AG09319 (cell line): ENCODE data around the gene PCDHA9.
"Not testable (repeated sequence)": the region's sequence is repeated elsewhere in the genome, so short reads cannot be mapped to it uniquely, and the experiment has no call there.

Experiments
- DNase-seq: peaks from one replicate; pipeline ENCODE4 v3.0.0-alpha.2; 2010; ENCODE audit warnings: low read depth; ENCODE audit errors: extremely low read depth
- TF ChIP-seq, protein P1 (sequence below): IDR thresholded peaks from 2 replicates; pipeline ENCODE4 v1.5.1; 2011; ENCODE audit warnings: low read depth, mild to moderate bottlenecking, inconsistent platforms, low read length, moderate library complexity

Gene PCDHA9, protein sequence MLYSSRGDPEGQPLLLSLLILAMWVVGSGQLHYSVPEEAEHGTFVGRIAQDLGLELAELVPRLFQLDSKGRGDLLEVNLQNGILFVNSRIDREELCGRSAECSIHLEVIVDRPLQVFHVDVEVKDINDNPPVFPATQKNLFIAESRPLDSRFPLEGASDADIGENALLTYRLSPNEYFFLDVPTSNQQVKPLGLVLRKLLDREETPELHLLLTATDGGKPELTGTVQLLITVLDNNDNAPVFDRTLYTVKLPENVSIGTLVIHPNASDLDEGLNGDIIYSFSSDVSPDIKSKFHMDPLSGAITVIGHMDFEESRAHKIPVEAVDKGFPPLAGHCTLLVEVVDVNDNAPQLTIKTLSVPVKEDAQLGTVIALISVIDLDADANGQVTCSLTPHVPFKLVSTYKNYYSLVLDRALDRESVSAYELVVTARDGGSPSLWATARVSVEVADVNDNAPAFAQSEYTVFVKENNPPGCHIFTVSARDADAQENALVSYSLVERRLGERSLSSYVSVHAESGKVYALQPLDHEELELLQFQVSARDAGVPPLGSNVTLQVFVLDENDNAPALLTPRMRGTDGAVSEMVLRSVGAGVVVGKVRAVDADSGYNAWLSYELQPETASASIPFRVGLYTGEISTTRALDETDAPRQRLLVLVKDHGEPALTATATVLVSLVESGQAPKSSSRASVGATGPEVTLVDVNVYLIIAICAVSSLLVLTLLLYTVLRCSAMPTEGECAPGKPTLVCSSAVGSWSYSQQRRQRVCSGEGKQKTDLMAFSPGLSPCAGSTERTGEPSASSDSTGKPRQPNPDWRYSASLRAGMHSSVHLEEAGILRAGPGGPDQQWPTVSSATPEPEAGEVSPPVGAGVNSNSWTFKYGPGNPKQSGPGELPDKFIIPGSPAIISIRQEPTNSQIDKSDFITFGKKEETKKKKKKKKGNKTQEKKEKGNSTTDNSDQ

DNA sequence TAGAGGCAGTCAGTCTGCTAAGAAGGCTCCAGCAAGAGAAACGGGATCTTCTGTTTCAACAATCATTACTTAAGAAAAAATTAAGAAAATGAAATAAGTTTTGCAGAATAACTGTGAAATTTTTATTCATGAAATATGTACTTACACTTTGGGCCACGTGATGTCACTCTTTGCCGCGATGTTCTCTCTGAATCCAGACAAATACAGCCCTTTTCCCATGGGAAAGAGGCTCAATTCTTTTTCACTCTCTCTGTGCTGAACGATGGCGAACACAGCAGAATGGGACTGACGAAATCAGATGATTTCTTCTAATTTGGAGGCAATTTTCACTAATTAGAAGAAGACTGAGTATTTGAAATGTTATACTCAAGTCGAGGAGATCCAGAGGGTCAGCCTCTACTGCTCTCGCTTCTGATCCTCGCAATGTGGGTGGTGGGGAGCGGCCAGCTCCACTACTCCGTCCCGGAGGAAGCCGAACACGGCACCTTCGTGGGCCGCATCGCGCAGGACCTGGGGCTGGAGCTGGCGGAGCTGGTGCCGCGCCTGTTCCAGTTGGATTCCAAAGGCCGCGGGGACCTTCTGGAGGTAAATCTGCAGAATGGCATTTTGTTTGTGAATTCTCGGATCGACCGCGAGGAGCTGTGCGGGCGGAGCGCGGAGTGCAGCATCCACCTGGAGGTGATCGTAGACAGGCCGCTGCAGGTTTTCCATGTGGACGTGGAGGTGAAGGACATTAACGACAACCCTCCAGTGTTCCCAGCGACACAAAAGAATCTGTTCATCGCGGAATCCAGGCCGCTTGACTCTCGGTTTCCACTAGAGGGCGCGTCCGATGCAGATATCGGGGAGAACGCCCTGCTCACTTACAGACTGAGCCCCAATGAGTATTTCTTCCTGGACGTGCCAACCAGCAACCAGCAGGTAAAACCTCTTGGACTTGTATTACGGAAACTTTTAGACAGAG, at the start of gene PCDHA9:
TSS of gene PCDHA9 (plus strand) at position 244 of the 964 bp plus-strand sequence. CDS start at position 358, 114 bp downstream.
- DNase-seq: not testable (repeated sequence)

DNA sequence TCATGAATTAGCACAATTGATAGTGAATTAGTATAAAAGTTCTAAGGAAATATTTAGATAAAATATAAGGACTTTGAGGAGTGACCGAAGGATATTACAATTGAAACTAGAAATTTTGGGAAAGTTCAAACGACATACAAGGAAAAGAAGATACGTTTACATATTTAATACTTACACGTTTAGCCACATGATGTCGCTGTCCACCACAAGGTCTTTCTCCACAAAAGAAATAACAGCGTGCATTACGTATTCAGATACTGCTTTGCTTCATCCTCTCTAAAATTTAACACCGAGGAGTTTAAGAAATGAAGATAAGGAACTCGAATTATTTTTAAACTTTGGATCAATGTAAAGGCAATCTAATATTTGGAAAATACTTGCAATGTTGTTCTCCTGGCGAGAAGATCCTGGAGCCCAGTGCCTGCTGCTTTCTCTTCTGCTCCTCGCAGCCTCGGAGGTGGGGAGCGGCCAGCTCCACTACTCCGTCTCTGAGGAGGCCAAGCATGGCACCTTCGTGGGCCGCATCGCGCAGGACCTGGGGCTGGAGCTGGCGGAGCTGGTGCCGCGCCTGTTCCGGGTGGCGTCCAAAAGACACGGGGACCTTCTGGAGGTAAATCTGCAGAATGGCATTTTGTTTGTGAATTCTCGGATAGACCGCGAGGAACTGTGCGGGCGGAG, 47.2 kb upstream of the PCDHA9 start, which contains the start of gene PCDHA3:
TSS of gene PCDHA3 (plus strand) at position 242 of the 678 bp plus-strand sequence.
- no peak for DNase-seq
- TF ChIP-seq, protein P1, sequence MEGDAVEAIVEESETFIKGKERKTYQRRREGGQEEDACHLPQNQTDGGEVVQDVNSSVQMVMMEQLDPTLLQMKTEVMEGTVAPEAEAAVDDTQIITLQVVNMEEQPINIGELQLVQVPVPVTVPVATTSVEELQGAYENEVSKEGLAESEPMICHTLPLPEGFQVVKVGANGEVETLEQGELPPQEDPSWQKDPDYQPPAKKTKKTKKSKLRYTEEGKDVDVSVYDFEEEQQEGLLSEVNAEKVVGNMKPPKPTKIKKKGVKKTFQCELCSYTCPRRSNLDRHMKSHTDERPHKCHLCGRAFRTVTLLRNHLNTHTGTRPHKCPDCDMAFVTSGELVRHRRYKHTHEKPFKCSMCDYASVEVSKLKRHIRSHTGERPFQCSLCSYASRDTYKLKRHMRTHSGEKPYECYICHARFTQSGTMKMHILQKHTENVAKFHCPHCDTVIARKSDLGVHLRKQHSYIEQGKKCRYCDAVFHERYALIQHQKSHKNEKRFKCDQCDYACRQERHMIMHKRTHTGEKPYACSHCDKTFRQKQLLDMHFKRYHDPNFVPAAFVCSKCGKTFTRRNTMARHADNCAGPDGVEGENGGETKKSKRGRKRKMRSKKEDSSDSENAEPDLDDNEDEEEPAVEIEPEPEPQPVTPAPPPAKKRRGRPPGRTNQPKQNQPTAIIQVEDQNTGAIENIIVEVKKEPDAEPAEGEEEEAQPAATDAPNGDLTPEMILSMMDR: no peak; the same call in 1 of the 2 replicates

DNA sequence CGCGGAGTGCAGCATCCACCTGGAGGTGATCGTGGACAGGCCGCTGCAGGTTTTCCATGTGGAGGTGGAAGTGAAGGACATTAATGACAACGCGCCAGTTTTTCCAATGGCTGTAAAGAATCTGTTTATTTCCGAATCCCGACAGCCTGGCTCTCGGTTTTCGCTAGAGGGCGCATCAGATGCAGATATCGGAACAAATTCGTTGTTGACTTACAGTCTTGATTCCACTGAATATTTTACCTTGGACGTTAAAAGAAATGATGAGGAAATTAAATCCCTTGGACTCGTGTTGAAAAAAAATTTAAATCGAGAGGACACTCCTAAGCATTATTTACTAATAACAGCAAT, 46.7 kb upstream of the PCDHA9 start:
- TF ChIP-seq, protein P1: no peak
- DNase-seq: no peak

DNA sequence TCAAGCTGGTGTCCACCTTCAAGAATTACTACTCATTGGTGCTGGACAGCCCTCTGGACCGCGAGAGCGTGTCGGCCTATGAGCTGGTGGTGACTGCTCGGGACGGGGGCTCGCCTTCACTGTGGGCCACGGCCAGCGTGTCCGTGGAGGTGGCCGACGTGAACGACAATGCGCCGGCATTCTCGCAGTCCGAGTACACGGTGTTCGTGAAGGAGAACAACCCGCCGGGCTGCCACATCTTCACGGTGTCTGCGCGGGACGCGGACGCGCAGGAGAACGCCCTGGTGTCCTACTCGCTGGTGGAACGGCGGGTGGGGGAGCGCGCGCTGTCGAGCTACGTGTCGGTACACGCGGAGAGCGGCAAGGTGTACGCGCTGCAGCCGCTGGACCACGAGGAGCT, 45.8 kb upstream of the PCDHA9 start:
- not testable (repeated sequence) for DNase-seq

DNA sequence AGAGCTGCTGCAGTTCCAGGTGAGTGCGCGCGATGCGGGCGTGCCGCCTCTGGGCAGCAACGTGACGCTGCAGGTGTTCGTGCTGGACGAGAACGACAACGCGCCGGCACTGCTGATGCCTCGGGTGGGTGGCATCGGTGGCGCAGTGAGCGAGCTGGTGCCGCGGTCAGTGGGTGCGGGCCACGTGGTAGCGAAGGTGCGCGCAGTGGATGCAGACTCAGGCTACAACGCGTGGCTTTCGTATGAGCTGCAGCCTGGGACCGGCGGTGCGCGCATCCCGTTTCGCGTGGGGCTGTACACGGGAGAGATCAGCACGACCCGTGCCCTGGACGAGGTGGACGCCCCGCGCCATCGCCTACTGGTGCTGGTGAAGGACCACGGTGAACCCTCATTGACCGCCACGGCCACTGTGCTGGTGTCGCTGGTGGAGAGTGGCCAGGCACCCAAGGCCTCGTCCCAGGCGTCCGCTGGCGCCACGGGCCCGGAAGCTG, 45.4 kb upstream of the PCDHA9 start:
- DNase-seq: no peak
- TF ChIP-seq, protein P1: no peak

DNA sequence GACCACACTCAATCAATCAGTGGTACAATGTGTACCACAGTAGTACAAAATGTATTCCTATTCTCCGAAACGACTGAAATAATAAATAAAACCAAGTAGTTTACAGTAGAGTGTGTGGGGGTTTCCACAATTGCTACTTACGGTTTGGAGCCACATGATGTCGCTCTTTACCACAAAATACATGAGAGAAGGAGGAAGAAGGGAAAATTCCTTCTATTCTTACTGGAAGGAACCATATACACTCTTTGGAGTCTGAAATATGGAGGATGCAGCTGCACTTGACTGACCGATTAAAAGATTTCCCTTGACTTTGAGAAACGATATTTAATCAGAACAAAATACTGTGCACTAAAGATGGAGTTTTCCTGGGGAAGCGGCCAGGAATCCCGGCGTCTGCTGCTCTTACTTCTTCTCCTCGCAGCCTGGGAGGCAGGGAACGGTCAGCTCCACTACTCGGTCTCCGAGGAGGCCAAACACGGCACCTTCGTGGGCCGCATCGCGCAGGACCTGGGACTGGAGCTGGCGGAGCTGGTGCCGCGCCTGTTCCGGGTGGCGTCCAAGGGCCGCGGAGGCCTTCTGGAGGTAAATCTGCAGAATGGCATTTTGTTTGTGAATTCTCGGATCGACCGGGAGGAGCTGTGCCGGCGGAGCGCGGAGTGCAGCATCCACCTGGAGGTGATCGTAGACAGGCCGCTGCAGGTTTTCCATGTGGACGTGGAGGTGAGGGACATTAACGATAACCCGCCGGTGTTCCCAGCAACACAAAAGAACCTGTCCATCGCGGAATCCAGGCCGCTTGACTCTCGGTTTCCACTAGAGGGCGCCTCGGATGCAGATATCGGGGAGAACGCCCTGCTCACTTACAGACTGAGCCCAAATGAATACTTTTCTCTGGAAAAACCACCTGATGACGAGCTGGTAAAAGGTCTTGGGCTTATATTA, 41.1 kb upstream of the PCDHA9 start, which contains the start of gene PCDHA4:
TSS of gene PCDHA4 (plus strand) at position 235 of the 942 bp plus-strand sequence.
- TF ChIP-seq, protein P1: peak; percentile 15
- no peak for DNase-seq

DNA sequence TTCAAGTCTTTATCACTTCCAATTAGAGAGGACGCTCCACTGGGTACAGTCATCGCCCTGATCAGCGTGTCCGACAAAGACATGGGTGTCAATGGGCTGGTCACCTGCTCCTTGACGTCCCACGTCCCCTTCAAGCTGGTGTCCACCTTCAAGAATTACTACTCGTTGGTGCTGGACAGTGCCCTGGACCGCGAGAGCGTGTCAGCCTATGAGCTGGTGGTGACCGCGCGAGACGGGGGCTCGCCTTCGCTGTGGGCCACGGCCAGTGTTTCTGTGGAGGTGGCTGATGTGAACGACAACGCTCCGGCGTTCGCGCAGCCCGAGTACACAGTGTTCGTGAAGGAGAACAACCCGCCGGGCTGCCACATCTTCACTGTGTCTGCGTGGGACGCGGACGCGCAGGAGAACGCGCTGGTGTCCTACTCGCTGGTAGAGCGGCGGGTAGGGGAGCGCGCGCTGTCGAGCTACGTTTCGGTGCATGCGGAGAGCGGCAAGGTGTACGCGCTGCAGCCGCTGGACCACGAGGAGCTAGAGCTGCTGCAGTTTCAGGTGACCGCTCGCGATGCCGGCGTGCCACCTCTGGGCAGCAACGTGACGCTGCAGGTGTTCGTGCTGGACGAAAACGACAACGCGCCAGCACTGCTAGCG, 39.8 kb upstream of the PCDHA9 start:
- not testable (repeated sequence) for DNase-seq
